GM18505 (cell line): ENCODE measurements around the gene HLA-F.
A peak's percentile ranks its signal among the peaks of the same experiment; 100 is the strongest.

ENCODE experiments used
- ATAC-seq: cut with Tn5 transposase; IDR thresholded peaks from one replicate; pipeline ENCODE4 v1.9.1; 2021; ENCODE audit not compliant: unreplicated experiment
- POLR2A ChIP-seq: IDR thresholded peaks from 4 replicates; pipeline ENCODE4 v1.6.1; 2011; ENCODE audit warnings: borderline replicate concordance; ENCODE audit not compliant: insufficient read depth, insufficient read length; ENCODE audit errors: extremely low read depth

Gene HLA-F

GRCh38 chr6:29723262-29723665 is at the start of gene HLA-F:
TSS of gene HLA-F (plus strand) at chr6:29723434. CDS start at chr6:29723464, 30 bp downstream.
- ATAC-seq: peak; percentile 79
- peak; percentile 83 for TF ChIP-seq POLR2A

- no peak for ATAC-seq
- TF ChIP-seq POLR2A: no peak
Measured at GRCh38 chr6:29674008-29674407, 49.2 kb upstream of the HLA-F start.

GRCh38 chr6:29675561-29675960 is 47.7 kb upstream of the HLA-F start:
- TF ChIP-seq POLR2A: no peak
- no peak for ATAC-seq

DNA sequence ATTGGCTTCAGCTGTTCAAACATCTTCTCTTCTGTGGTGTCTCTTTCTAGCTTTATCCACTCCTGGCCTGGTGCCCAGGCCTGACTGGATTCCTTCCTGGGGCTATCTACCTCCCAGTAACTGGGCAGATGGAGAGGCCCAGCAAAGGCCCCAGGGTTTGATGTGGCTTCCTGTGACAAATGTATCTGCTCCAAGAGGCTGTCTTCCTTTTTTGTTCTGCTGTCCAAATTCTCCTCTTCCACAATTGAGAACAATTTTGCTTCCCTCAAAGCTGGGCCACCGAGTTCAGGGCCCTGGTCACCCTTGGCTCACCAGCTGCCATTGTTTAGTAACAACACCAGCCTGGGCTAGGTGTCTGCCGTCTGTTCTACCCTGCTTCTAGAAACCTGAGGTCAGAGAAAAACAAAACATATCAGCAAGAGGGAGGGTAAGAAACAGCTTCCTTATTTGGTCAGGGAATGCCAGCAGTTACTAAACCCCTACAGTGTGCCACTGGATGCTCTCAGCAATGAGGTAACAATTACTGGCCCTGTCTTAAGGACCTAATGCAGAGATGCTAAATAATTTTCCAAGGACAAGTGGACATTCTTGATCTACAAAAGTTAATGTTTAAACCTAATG is 46.1 kb upstream of the HLA-F start:
- TF ChIP-seq POLR2A: no peak
- ATAC-seq: no peak

GRCh38 chr6:29678114-29678513 is 45.1 kb upstream of the HLA-F start:
- no peak for TF ChIP-seq POLR2A
- no peak for ATAC-seq

DNA sequence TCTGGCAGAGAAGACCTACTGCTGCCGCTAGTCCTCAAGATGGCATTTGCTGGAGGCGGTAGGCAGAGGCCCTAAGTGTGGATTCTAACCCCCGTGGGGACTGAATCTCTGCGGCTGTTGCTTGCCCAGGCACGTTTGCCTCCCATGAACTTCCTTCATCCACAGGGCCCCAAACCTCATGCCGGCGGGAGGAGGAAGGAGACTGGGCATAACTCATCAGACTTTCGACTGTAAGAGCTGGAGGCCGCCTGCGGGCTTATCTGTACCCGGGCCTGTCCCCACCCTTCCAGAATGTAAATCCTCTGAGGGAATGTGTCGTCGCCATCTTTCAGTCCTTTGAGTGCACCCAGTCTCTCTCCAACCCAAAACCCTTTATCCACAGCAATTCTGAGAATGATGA is 43.3 kb upstream of the HLA-F start:
- no peak for ATAC-seq
- TF ChIP-seq POLR2A: no peak

DNA sequence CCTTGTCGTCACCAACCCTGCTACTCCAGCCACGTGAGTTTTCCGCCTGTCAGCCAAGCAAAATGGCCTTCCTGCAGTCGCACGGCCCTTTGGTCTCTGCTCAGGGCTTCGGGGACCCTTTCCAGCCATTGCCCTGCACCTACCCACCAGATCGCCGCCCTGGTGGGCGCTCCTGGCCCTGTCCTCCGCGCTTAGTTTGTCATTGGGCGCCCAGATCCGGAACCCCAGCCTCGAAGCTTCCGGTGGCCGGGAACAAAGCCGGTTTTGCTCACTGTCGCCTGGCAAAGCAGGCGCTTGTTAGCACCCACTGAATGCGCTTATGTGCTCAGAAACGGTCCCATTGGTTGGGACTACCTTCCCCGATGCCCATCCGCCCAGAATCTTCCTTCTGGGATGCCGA is 42.8 kb upstream of the HLA-F start:
- no peak for TF ChIP-seq POLR2A
- no peak for ATAC-seq

GRCh38 chr6:29680904-29681303 is 42.3 kb upstream of the HLA-F start, which contains the start of gene ZFP57:
TSS of gene ZFP57 (minus strand) at chr6:29681152. CDS start at chr6:29677003, 4,149 bp downstream.
- no peak for TF ChIP-seq POLR2A
- no peak for ATAC-seq

- TF ChIP-seq POLR2A: no peak
- ATAC-seq: no peak
Measured at GRCh38 chr6:29681811-29682210, 41.4 kb upstream of the HLA-F start.

DNA sequence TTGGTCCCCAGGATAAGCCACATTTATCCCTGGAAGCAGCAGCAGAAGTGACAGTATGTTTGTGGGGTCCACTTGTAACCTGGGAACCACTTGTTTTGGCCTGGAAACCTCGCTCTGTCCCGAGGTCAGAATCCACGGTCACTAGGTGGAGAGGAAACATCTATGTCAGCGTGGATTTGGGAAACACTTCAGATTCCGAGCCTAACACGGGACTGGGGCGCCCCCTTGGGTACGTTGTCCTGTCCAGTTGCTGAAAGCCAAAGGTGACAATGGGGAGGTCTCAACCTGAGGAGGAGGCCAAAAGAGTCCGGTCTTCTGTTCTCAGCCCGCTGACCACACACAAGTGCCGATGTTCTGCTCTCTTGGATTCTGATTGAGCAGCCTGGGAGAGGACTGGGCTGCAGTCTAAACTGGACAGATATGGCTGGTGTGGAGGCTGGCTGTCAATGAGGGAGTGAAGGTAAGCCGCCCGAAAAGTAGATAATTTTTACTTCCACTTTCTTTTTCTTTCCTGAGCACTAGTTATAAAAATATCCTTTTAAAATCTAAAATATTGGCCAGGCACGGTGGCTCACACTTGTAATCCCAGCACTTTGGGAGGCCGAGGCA is 37.4 kb upstream of the HLA-F start:
- no peak for ATAC-seq
- TF ChIP-seq POLR2A: no peak

GRCh38 chr6:29694637-29695036 is 28.6 kb upstream of the HLA-F start:
- TF ChIP-seq POLR2A: no peak
- no peak for ATAC-seq

GRCh38 chr6:29696147-29697125 is 26.8 kb upstream of the HLA-F start:
- ATAC-seq: no peak
- no peak for TF ChIP-seq POLR2A

GRCh38 chr6:29702519-29703103 is 20.6 kb upstream of the HLA-F start:
- TF ChIP-seq POLR2A: no peak
- no peak for ATAC-seq
